Measurements from ENCODE around the gene TSPAN31. TPM values are rescaled to one million over a fixed set of nuclear protein-coding genes. Genes with fewer than 3 reads are reported as not detected.

The TSPAN31 gene
- total RNA-seq, 1 donor from 2014 or later: 50.1 TPM

- DNase-seq (ENCODE audit: low spot score): no peak
Measured at GRCh38 chr12:57752668-57753000, 7.8 kb downstream of the TSPAN31 start.

- DNase-seq (ENCODE audit: low spot score): no peak
Measured at GRCh38 chr12:57753756-57754337, 9.0 kb downstream of the TSPAN31 start.

GRCh38 chr12:57754411-57755193 lies 9.8 kb downstream of the TSPAN31 start, which contains the start of gene MARCHF9:
MARCHF9 (plus strand) TSS chr12:57755103; CDS start chr12:57755529, 426 bp downstream.
- peak; percentile 55 for DNase-seq (ENCODE audit: low spot score)

- no peak for DNase-seq (ENCODE audit: low spot score)
Measured at GRCh38 chr12:57755194-57755453, 10.3 kb downstream of the TSPAN31 start.

GRCh38 chr12:57755454-57756372 lies 10.9 kb downstream of the TSPAN31 start:
- DNase-seq (ENCODE audit: low spot score): no peak

- DNase-seq (ENCODE audit: low spot score): no peak
Measured at GRCh38 chr12:57756406-57757341, 11.8 kb downstream of the TSPAN31 start.

- DNase-seq (ENCODE audit: low spot score): no peak
Measured at GRCh38 chr12:57757771-57758170, 12.9 kb downstream of the TSPAN31 start.

- DNase-seq (ENCODE audit: low spot score): no peak
Measured at GRCh38 chr12:57758552-57759359, 13.9 kb downstream of the TSPAN31 start.

- DNase-seq (ENCODE audit: low spot score): no peak
Measured at GRCh38 chr12:57759360-57759980, 14.6 kb downstream of the TSPAN31 start.

- DNase-seq (ENCODE audit: low spot score): no peak
Measured at GRCh38 chr12:57760347-57760982, 15.6 kb downstream of the TSPAN31 start.

GRCh38 chr12:57761391-57761998 lies 16.7 kb downstream of the TSPAN31 start:
- DNase-seq (ENCODE audit: low spot score): no peak

GRCh38 chr12:57762463-57762862 lies 17.6 kb downstream of the TSPAN31 start:
- no peak for DNase-seq (ENCODE audit: low spot score)

- DNase-seq (ENCODE audit: low spot score): no peak
Measured at GRCh38 chr12:57763881-57764661, 19.2 kb downstream of the TSPAN31 start.

- no peak for DNase-seq (ENCODE audit: low spot score)
Measured at GRCh38 chr12:57764662-57765002, 19.8 kb downstream of the TSPAN31 start.

GRCh38 chr12:57765003-57765697 lies 20.3 kb downstream of the TSPAN31 start:
- DNase-seq (ENCODE audit: low spot score): peak; percentile 17

GRCh38 chr12:57765698-57766463 lies 21.0 kb downstream of the TSPAN31 start:
- peak; percentile 9 for DNase-seq (ENCODE audit: low spot score)

All from umbilical cord (tissue), 2 donors.